HG02885 (cell line): ENCODE results near the gene WNT10A.

Source experiments
- ATAC-seq: cut with Tn5 transposase; IDR thresholded peaks from one replicate; pipeline ENCODE4 v1.9.1; 2021; ENCODE audit warnings: mild to moderate bottlenecking; ENCODE audit not compliant: unreplicated experiment, poor library complexity

The WNT10A gene

DNA sequence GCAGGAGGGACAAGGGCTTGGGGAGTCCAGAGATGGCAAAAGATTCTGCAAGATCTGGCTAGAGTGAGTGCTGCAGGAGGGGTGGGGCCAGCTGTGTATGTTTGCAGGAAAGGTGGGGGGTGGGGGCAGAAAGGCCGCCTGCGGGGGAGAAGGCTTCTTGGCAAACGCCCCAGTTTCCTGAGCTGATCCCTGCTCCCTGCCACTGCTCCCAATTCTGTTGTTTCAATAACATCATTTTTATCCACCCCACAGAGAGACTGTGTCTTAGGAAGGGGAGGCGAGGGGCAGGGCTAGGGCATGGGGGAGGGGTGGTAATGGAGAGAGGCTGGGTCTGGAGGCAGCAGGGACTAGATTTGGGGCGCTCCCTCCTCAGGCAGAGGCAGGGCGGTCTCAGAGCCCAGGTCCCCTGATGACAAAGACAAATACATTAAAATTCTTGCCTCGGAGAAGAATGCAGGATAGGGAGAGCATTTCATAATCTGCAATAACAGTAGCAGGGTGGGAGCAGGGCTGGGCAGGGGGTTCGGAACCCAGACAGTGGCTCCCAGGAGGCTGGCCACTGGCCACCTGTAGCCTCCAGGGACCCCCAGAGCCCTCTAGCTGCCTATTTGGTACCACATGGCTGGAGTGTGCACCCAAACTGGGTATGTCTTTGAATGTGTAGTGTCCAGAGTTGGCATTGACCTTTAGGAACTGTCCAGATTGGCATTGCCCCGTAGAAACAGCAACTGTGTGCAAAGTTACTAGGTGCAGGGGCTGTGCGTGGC lies 23.1 kb upstream of the WNT10A start:
- no peak for ATAC-seq

DNA sequence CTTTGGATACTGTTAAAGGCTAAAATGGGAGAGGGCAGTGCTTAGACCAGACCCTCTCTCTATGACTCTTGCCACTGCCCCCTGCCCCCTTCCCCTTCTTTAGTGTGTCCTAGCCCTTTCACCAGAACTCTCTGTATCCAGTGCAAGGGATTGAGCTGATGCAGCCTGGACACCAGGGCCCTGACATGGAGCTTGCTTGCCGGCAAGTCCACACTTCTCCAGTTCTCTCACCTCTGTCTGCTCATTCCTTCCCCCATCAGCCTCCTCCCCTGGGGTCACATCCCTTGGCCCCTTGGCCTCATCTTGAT lies 22.6 kb upstream of the WNT10A start:
- no peak for ATAC-seq

GRCh38 chr2:218858671-218859555 lies 21.7 kb upstream of the WNT10A start:
- no peak for ATAC-seq

GRCh38 chr2:218859556-218859987 lies 21.1 kb upstream of the WNT10A start, which contains the start of gene WNT6:
Gene WNT6, plus strand, starts transcription at chr2:218859805. Its CDS starts 233 bp downstream, at chr2:218860038.
- ATAC-seq: no peak

DNA sequence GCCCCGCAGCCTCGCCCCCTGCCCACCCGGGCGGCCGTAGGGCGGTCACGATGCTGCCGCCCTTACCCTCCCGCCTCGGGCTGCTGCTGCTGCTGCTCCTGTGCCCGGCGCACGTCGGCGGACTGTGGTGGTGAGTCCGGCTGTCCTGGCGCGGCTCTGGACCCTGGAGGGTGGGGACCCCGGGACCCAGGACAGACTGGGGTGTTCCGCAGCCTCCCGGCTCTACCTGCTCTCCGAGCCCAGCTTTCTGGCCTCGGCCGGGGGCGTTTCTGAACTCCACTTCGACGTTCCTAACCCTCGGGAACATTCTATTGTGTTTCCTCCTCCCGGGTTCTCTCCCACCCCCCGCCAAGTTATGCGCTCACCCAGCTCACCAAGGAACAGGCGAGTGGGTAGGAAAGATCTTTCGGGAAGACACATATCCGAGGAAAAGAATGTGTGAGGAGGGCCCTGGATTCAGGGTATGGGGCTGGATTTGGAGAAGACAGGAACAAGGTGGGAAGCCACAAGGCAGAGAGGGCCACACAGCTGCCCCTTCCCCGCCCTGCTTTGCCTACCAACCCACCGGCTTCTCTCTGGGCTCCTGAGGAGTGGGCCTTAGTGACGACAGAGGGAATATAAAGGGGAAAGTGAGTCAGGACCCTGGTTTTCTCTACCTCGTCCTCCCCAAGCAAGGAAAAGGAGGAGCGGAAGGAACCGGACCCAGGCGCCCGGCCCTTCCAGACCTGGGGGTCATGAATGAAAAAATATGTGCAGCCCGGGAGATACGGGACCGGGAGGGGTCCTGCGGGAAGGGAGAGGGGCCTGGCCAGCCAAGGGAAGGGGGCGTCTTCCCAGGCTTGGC lies 20.4 kb upstream of the WNT10A start:
- no peak for ATAC-seq

DNA sequence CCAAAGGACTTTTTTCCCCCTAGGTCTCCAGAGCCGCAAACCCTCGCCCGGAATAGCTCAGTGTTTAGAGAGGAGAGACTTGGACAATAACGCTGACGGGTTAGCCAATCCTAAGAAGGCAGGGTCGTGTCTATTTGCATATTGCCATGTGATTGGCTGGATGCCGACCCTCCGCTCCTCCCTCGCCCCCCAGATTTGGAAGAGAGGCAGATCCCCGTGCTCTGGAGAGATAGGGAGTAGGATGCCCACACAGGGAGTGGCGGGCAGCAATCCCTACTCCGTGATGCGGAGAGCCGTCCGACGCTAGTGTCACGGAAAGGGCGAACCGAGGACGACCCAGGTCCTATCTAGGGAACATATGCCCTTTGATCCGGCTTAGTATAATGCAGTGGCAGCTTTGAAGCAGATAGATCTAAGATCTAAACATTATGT lies 19.7 kb upstream of the WNT10A start:
- no peak for ATAC-seq

GRCh38 chr2:218861645-218862318 lies 18.9 kb upstream of the WNT10A start:
- ATAC-seq: no peak

DNA sequence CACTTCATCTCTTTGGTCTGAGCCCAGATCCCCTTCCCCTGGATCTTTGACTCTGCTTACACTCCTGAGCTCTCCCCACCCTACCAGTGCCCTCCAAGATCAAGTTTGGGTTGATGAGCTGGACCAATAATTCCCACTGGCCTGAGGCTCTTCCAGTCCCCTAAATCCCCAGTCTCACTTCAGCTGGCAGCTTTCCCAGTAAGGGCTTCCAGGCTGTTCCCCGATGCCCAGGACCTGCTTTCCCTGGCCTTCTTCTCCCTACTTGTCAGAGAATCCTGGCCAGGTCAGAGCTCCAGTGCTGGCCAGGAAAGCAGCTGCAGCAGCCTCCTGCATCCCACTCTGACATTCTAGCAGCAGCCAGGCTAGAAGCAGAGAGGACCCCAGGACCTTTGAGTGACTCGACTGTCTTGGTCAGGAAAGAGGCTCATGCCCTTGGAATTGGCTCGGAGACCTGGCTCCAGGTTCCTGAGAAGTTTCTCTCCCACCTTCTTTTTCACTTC lies 17.6 kb upstream of the WNT10A start:
- ATAC-seq: no peak

- ATAC-seq: no peak
Measured at GRCh38 chr2:218865396-218865795, 15.3 kb upstream of the WNT10A start.

- ATAC-seq: no peak
Measured at GRCh38 chr2:218865999-218866398, 14.7 kb upstream of the WNT10A start.

DNA sequence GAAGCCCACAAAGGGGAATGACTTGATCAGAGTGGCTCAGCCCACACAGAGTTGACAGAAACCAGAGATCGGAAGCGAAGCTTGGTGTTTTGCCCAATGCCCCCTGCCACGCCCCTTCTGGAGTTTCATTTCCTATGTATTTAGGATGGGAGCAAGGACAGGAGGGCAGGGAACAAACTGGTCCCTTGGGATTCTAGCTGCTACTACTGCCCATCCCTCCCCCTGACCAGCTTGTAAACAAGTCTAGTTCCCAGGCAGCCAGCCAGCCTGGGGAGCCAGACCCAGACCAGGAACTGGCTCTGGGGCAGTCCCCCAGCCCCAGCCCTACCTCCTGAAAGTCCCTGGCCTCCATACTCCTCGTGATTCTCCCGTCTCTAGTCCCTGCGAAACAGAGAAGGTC lies 12.8 kb upstream of the WNT10A start:
- no peak for ATAC-seq

DNA sequence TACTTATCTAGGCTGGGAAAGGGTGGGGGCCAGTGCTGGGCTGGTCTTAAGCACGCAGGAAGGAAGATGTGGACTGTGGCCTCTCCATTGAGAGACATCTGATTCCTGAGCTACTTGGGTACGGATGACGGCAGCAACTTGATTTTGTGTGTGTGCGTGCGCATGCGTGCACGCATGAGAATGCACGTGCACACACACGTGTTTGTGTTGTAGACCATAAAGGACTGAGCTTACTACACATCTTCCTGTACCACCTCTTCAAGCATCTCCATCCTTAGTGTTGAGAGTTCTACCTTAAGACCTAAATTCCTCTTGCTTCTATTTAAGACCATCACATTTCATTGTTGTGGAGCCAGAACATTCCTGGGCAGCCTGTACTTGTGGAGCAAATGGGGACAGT lies 11.6 kb upstream of the WNT10A start:
- no peak for ATAC-seq

GRCh38 chr2:218870984-218871344 lies 9.7 kb upstream of the WNT10A start:
- ATAC-seq: no peak

DNA sequence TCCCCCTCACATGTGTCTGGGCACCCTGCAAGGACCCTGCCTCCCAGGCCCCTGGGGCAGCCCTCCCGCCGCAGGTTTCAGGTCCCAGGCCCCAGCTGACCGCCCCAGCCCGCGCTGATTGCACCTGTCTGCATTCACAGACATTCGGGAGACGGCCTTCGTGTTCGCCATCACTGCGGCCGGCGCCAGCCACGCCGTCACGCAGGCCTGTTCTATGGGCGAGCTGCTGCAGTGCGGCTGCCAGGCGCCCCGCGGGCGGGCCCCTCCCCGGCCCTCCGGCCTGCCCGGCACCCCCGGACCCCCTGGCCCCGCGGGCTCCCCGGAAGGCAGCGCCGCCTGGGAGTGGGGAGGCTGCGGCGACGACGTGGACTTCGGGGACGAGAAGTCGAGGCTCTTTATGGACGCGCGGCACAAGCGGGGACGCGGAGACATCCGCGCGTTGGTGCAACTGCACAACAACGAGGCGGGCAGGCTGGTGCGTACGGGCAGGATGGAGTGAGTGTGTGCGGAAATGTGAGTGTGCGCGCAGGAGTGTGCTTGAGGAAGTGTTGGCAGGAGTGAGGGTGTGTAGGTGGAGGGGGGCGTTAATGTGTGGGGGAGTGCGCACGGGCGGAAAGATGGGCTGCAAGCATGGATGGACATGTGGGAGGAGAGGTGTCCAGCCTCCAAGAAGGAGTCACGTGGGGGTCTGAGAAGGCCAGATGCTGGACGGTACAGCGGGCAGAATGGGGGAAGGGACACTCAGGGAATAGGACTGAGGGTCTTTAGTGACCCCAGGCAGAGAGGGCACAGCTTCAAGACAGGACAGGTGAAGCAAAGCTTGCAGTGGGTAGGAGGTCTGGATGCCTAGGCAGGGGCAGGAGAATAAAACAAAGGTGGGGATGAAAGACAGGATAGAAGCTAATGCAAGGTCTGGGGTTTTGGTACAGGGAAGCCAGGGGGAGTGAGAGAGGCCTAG lies 9.0 kb upstream of the WNT10A start:
- no peak for ATAC-seq

DNA sequence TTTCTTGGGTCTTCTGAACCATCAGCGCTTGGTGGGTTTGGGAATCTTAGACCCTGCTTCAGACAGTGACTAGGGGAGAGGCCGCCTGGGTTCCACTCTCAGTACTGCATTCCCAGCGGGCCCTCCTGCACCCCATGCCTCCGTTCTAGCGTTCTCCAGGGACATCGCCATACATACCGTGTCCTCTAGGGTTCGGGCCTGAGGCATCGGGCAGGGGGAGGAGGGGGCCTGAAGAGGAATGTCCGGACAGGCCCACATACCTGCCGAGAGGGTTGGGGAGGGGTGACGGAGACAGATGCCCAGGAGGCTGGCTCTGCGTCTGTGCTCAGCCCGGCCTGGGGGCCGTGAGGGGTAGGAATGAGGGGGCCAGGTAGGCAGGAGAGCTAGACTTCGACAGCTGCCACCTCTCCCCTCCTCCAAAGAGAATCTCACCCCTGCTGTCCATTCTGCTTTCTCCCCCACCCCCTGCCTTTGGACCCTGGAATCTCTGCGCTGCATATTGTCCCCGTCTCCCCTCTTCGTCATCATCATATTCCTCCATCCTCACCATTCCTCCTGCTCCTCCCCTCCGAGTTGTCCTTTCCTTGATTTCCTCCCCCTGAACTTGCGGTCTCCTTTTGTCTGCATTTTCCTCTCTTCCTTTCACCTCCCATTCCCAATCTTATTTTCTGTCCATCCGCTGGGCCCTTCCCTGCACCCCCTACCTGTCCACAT lies 7.8 kb upstream of the WNT10A start:
- ATAC-seq: no peak

GRCh38 chr2:218873359-218874194 lies 7.1 kb upstream of the WNT10A start:
- no peak for ATAC-seq

DNA sequence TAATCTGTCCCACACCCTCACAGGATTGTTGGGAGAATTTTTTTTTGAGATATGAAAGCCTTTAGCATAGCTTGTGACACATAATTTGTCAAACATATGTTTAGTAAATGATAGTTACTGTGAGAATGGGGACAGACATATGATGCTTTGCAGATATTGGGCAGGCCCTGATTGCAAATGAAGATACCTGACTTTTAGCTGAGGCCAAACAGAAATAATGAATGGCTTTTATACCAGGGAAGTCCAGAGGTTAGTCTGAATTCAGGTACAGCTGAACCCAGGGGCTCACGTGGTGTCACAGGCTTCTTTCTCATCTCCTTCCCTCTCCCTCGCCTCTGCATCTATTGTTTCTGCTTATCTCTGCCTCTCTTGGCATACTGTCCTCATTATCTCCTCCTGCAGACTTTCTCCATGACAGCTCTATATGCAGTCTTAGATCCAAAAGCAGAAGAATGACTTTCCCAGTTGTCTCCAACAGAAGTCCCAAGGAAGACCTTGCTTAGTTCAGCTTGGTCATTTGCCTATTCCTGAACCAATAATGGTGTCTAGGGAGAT lies 4.9 kb upstream of the WNT10A start:
- ATAC-seq: no peak
